Astrocyte (in vitro differentiated cells and primary cell): ENCODE results near the gene PEX16. TPM values are rescaled to one million over a fixed set of nuclear protein-coding genes. Genes with fewer than 3 reads are reported as not detected.

Experiments
- DNase-seq: peaks from one replicate; pipeline ENCODE4 v3.0.0-alpha.2; 2010; ENCODE audit warnings: low read depth
- FAIRE-seq: peaks from 2 replicates; lab custom pipeline; 2011; peaks lifted over from hg19 to GRCh38; lab: Jason Lieb, UNC
- H2AFZ ChIP-seq: 2 replicates; pipeline ENCODE4 v1.6.0; 2012; ENCODE audit warnings: low read depth, low read length, inconsistent platforms
- H3K27ac ChIP-seq: 2 replicates; pipeline ENCODE4 v1.5.1; 2011; ENCODE audit warnings: low read depth, low read length, inconsistent platforms
- H3K27me3 ChIP-seq: 2 replicates; pipeline ENCODE4 v1.6.0; 2011; ENCODE audit warnings: low read length, inconsistent platforms; ENCODE audit not compliant: insufficient read depth
- H3K36me3 ChIP-seq: 2 replicates; pipeline ENCODE4 v1.5.1; 2011; ENCODE audit warnings: low read length, inconsistent platforms; ENCODE audit not compliant: insufficient read depth
- H3K4me1 ChIP-seq: 2 replicates; pipeline ENCODE4 v1.5.1; 2011; ENCODE audit warnings: low read length, inconsistent platforms; ENCODE audit not compliant: insufficient read depth
- H3K4me2 ChIP-seq: 2 replicates; pipeline ENCODE4 v1.6.0; 2012; ENCODE audit warnings: low read length, inconsistent platforms
- H3K4me3 ChIP-seq: 2 replicates; pipeline ENCODE4 v1.5.1; 2011; ENCODE audit warnings: low read depth, mild to moderate bottlenecking, low read length, inconsistent platforms; ENCODE audit not compliant: insufficient read depth
- H3K79me2 ChIP-seq: 2 replicates; pipeline ENCODE4 v1.6.0; 2012; ENCODE audit warnings: mild to moderate bottlenecking, low read length, inconsistent platforms; ENCODE audit not compliant: insufficient read depth
- H3K9ac ChIP-seq: 2 replicates; pipeline ENCODE4 v1.6.0; 2012; ENCODE audit warnings: mild to moderate bottlenecking, low read length, inconsistent platforms
- H3K9me3 ChIP-seq: 2 replicates; pipeline ENCODE4 v1.5.1; 2012; ENCODE audit warnings: low read depth, mild to moderate bottlenecking, low read length, inconsistent platforms; ENCODE audit not compliant: insufficient read depth
- H4K20me1 ChIP-seq: 2 replicates; pipeline ENCODE4 v1.6.0; 2012; ENCODE audit warnings: low read length, inconsistent platforms; ENCODE audit not compliant: insufficient read depth
- H3K27ac Mint-ChIP-seq: one replicate; pipeline ENCODE4 v1.8.0; 2021; ENCODE audit warnings: mild to moderate bottlenecking, mixed read lengths; ENCODE audit not compliant: unreplicated experiment
- H3K27me3 Mint-ChIP-seq: one replicate; pipeline ENCODE4 v1.8.0; 2021; ENCODE audit warnings: low read depth, mixed read lengths; ENCODE audit not compliant: unreplicated experiment
- H3K36me3 Mint-ChIP-seq: one replicate; pipeline ENCODE4 v1.8.0; 2021; ENCODE audit warnings: low read depth, mixed read lengths; ENCODE audit not compliant: unreplicated experiment
- H3K4me1 Mint-ChIP-seq: one replicate; pipeline ENCODE4 v1.8.0; 2021; ENCODE audit warnings: low read depth, mixed read lengths; ENCODE audit not compliant: unreplicated experiment
- H3K4me3 Mint-ChIP-seq: one replicate; pipeline ENCODE4 v1.8.0; 2021; ENCODE audit warnings: mild to moderate bottlenecking, moderate library complexity, mixed read lengths; ENCODE audit not compliant: unreplicated experiment
- H3K9me3 Mint-ChIP-seq: one replicate; pipeline ENCODE4 v1.8.0; 2021; ENCODE audit warnings: mild to moderate bottlenecking, mixed read lengths; ENCODE audit not compliant: unreplicated experiment
- CTCF ChIP-seq: IDR thresholded peaks from 2 replicates; pipeline ENCODE4 v1.5.1; 2011; ENCODE audit warnings: low read depth, mild to moderate bottlenecking, inconsistent platforms, low read length, moderate library complexity; ENCODE audit not compliant: insufficient read depth
- EZH2 ChIP-seq: IDR thresholded peaks from 2 replicates; pipeline ENCODE4 v1.6.1; 2012; ENCODE audit warnings: mild to moderate bottlenecking, low read length, inconsistent platforms; ENCODE audit not compliant: insufficient read depth
- total RNA-seq: library from RNA; stranded (reverse); gene quantifications from 2 replicates; pipeline ENCODE4 v1.2.1, GENCODE V29; 2021

The PEX16 gene
- total RNA-seq, 1 donor from 2014 or later: 25.9 TPM

GRCh38 chr11:45910623-45911022 is 7.1 kb downstream of the PEX16 start:
- H2AFZ ChIP-seq: no peak overlapping the region
- H3K4me3 Mint-ChIP-seq: no peak overlapping the region
- FAIRE-seq (no peak), DNase-seq (no peak)
- H4K20me1 ChIP-seq: peaks cover 8% of the 10 kb centered on the region
- H3K4me2 ChIP-seq: no peak overlapping the region
- no peak overlapping the region for H3K9ac ChIP-seq
- no peak overlapping the region for H3K27ac ChIP-seq
- H3K4me3 ChIP-seq: no peak overlapping the region
- no peaks in the 10 kb centered on the region for H3K4me1 ChIP-seq
- H3K9me3 Mint-ChIP-seq: no peaks in the 10 kb centered on the region
- H3K9me3 ChIP-seq: no peaks in the 10 kb centered on the region
- peaks cover 6% of the 10 kb centered on the region for H3K36me3 Mint-ChIP-seq
- H3K27me3 Mint-ChIP-seq: no peaks in the 10 kb centered on the region
- H3K27ac Mint-ChIP-seq: no peak overlapping the region
- no peaks in the 10 kb centered on the region for H3K27me3 ChIP-seq
- peaks cover 4% of the 10 kb centered on the region for H3K36me3 ChIP-seq
- TF ChIP-seq CTCF (no peak), EZH2 (no peak)
- peaks cover 4% of the 10 kb centered on the region for H3K79me2 ChIP-seq
- no peaks in the 10 kb centered on the region for H3K4me1 Mint-ChIP-seq

GRCh38 chr11:45909594-45910475 is 7.8 kb downstream of the PEX16 start:
- TF ChIP-seq CTCF (no peak), EZH2 (no peak)
- Mint-ChIP-seq H3K27me3 (no peaks in the 10 kb centered on the region), H3K27ac (no peak overlapping the region), H3K36me3 (peaks cover 6% of the 10 kb centered on the region), H3K4me3 (no peak overlapping the region), H3K4me1 (no peaks in the 10 kb centered on the region), H3K9me3 (no peaks in the 10 kb centered on the region)
- H3K4me3 ChIP-seq: no peak overlapping the region
- no peaks in the 10 kb centered on the region for H3K79me2 ChIP-seq
- H3K9me3 ChIP-seq: no peaks in the 10 kb centered on the region
- H4K20me1 ChIP-seq: peaks cover 8% of the 10 kb centered on the region
- H3K27ac ChIP-seq: no peak overlapping the region
- no peak for DNase-seq
- H2AFZ ChIP-seq: no peak overlapping the region
- FAIRE-seq: no peak
- no peaks in the 10 kb centered on the region for H3K36me3 ChIP-seq
- no peaks in the 10 kb centered on the region for H3K4me1 ChIP-seq
- no peaks in the 10 kb centered on the region for H3K27me3 ChIP-seq
- no peak overlapping the region for H3K9ac ChIP-seq
- H3K4me2 ChIP-seq: no peak overlapping the region

GRCh38 chr11:45907911-45908370 is 9.7 kb downstream of the PEX16 start:
- no peak for DNase-seq
- no peaks in the 10 kb centered on the region for H3K36me3 ChIP-seq
- H4K20me1 ChIP-seq: peaks cover 8% of the 10 kb centered on the region
- Mint-ChIP-seq H3K27ac (no peak overlapping the region), H3K27me3 (no peaks in the 10 kb centered on the region), H3K9me3 (peaks cover 2% of the 10 kb centered on the region), H3K4me1 (no peaks in the 10 kb centered on the region), H3K4me3 (no peak overlapping the region), H3K36me3 (peaks cover 7% of the 10 kb centered on the region)
- no peaks in the 10 kb centered on the region for H3K27me3 ChIP-seq
- H3K4me1 ChIP-seq: no peaks in the 10 kb centered on the region
- H2AFZ ChIP-seq: no peak overlapping the region
- H3K9me3 ChIP-seq: no peaks in the 10 kb centered on the region
- no peak for TF ChIP-seq CTCF
- no peak for TF ChIP-seq EZH2
- no peak overlapping the region for H3K27ac ChIP-seq
- H3K4me3 ChIP-seq: no peak overlapping the region
- H3K4me2 ChIP-seq: no peak overlapping the region
- no peak overlapping the region for H3K9ac ChIP-seq
- no peak for FAIRE-seq
- H3K79me2 ChIP-seq: no peaks in the 10 kb centered on the region
